ENCODE data around the gene FAM229A.
"Not testable (repeated sequence)": the region's sequence is repeated elsewhere in the genome, so short reads cannot be mapped to it uniquely, and the experiment has no call there.

FAM229A gene, protein sequence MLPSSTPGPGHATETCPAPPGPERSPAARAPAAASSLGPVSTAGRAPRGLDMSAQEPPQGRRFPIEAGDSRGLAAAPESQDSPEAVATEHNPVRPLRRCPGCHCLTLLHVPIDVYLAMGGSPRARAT

DNA sequence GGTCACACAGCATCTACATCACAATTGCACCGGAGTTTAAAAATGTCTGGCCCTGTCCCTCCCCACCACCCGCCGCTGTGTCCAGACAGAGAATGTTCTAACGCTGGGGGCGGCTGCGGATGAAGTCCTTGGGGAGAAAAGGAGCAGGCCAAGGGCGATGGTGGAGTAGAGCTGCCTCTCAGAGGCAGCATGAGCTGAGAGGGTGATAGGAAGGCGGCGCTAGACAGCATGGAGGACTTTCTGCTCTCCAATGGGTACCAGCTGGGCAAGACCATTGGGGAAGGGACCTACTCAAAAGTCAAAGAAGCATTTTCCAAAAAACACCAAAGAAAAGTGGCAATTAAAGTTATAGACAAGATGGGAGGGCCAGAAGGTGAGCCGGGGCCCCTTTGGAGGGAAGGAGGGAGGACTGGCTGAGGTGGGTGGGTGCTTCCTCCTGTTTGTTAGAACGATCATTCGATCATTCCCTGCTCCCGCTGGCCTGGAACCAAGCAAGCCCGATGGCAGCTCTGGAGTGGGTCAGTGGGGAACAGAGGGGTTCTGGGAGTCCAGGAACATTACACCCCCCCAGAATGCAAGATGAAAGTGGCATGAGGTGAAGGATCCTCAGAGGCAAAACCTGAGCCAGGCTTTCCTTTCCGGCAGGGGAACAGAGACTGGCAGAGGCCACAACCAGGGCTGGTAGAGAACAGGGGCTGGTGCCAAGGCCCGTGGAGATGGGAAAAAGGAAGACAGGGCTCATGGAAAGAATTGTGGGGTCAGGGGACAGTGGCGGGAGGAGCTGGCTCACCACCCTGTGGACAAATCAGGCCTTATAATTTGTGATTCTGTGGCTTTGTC is at the start of gene FAM229A, which contains the start of gene TSSK3:
Gene FAM229A, minus strand, starts transcription at position 12 of the 840 bp plus-strand sequence. CDS start 394 bp downstream, outside the sequence.
Gene TSSK3, plus strand, starts transcription at position 66 of the 840 bp plus-strand sequence. Its CDS starts 163 bp downstream, at position 229.
- DNase-seq: no peak

DNA sequence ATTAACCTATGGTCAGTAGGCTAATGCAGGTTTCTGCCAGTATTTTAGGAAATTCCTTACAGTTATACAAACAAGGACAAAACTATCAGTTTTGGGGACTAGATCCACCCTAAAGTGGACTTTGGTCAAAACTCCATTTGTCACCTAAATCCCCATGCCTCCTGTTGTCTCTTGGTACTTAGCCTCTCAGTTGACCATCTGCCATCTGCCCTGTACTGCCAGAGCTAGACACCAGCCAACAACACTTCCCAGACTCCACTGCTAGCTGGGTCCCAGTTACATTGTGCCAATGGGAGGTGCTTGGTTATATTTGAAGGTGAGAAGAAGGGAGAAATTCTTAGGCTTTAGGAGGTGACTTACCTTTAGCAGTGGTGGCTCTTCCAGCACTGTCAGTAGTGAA is 49.0 kb upstream of the FAM229A start:
- DNase-seq: no peak

DNA sequence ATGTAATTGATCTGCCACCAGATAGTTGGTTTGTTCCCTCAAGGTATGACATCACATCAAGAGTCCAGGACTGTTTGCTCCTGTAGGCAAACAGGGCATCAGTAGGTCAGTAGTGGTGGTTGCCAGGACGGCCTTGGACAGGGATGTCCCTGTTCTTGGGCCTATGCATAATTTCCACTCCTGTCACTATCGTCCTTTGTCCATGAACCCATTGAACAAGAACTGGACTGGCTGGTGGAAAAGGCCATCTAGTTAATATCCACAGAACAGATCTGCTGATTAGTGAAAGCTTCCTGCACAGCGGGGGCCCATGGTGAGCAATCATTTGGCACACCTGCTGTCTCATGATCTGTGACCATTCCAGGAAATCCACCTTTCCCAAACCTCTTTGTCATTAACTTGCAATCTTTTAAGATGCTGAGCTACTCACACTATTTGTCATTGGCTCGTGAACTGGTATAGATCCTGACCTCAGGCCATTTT is 44.4 kb upstream of the FAM229A start:
- DNase-seq: no peak

DNA sequence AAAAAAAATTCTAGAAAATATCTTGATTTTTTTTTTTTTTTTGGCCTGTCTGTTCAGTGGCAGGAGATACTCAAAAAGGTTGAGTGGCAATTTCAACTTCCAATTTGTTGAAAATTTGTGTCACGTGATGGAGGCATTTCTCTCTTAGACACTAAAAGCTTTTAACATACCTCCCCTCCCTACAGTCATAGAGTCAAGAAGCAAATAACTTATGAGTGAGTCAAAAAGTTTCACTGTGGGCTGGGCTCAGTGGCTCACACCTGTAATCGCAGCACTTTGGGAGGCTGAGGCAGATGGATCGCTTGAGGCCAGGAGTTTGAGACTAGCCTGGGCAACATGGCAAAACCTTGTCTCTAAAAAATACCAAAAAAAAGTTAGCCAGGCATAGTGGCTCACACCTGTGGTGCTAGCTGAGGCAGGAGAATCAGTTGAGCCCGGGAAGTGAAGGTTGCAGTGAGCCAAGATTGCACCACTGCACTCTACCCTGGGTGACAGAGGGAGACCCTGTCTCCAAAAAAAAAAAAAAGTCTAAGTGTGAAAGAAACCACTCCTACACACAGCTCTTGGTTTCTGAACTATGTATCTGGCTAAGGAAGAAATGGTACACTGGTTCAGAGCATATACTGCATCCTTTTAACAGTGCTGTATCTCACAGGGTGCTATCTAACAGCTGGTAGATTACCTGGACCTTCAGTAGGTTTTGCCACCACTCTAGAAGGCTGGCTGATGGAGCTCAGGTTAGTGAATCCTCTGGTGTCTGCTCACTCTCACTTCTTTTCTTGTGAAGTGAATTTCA is 43.6 kb upstream of the FAM229A start:
- DNase-seq: no peak

DNA sequence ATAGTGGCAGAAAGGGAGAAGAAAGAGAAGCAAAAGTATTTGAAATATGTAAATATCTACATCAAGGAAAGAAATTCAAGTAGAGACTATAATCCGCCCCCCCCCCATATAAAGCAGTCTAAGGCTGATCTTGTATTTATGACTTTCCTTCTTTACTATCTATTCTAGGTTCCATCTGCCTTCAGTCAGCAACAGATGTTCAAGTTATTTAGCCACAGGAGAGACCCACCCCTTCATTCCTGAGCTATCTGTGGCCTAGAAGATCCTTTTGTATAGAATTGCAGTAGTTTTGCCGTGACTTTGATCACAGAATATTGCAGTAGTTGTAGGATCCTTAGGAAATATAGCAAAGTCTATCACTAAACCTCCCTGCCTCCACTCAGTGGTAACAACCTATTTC is 42.7 kb upstream of the FAM229A start:
- DNase-seq: no peak

DNA sequence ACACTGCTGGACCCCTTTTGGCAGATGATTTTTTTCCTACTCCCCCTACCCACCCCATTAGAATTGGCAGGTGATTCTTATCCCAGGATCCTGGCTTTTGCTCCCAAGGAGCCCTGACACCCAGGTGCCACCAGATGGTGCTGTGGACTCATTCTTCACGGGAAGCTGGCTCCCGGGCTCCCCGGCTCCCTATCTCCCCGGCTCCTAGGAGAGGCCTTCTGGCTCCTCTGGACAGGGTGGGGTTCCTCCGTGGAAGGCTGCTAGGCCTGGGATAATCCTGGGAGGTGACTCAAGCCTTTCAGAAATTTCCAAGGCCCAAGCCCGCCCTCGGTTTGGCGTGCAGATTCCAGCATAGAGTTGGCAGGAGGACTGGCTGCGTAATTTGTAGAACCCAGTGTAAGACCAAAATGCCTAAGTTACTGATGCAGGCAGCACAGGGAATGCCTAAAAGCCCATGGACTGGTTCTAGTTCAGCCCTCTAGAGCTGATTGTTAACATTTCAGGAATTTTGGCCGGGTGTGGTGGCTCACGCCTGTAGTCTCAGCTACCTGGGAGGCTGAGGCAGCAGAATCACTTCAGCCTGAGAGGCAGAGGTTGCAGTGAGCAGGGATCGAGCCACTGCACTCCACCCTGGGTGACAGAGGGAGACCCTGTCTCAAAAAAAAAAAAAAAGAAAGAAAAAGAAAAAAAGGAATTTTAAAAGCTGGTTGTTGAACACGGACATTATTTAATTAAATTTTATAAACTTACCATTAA is 38.8 kb upstream of the FAM229A start:
- DNase-seq: peak; percentile 69 to 72

DNA sequence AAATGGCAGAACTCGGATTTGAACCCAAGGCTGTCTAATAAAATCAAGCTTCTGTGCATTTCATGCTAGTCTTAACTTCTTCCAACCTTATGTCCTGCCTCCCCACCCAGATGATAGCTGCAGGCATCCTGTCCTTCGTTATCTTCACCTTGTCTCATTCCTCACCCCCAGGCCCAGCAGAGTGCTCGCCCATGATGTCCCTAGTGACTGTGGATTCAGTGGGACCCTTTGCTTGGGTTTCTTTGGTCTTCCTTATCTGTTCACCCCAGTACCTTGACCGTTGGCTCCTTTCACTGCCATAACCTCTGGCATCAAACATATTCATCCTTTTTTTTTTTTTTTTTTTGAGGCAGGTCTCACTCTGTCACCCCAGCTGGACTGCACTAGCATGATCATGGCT is 37.6 kb upstream of the FAM229A start:
- no peak for DNase-seq

DNA sequence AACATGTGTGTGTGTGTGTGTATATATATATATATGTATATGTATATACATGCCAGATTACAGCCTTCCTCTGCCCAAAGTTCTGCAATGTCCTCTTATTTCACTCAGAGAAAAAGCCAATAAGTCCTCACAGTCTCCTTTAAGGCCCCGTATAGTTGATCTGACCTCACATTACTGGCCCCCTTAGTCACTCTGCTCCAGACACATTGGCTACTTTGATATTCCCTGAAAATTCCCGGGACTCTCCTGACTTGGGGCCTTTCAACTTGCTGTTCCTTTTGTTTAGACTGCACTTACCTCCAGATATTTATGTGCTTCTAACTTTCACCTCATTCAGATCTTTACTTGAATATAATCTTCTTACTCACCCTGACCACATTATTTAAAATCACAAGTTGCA is 36.1 kb upstream of the FAM229A start:
- DNase-seq: no peak

DNA sequence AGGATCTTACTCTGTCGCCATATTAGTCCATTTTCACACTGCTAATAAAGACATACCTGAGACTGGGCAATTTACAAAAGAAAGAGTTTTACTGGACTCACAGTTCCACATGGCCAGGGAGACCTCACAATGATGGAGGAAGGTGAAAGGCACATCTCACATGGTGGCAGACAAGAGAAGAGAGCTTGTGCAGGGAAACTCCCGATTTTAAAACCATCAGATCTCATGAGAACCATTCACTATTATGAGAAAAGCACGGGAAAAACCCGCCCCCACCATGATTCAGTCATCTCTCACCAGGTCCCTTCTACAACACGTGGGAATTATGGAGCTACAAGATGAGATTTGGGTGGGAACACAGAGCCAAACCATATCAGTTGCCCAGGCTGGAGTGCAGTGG is 34.2 kb upstream of the FAM229A start:
- DNase-seq: not testable (repeated sequence)

DNA sequence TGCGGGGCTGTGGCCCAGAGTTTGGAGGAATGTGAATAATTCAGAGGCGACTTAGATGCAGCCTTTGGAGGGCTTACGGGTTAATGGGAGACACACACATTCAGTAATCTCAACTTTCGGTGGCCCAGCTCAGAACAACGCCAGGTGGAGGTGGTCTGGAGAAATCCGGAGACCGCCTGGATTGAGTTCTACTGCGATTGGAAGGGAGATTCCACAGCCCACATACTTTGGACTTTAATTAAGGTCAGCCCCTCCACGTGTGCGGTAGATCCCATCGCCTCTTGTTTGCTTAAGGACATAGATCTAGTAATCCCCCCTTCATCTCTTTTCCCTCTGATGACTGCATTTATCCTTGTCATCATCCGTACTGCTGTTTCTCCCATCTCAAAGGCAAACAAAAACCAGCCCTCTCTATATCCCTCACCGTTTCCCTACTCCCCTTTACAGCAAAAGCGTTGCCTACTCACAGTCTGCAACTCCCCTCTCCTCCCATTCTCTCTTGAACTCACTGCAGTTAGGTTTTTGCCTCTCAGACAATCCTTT is 32.7 kb upstream of the FAM229A start:
- DNase-seq: no peak

DNA sequence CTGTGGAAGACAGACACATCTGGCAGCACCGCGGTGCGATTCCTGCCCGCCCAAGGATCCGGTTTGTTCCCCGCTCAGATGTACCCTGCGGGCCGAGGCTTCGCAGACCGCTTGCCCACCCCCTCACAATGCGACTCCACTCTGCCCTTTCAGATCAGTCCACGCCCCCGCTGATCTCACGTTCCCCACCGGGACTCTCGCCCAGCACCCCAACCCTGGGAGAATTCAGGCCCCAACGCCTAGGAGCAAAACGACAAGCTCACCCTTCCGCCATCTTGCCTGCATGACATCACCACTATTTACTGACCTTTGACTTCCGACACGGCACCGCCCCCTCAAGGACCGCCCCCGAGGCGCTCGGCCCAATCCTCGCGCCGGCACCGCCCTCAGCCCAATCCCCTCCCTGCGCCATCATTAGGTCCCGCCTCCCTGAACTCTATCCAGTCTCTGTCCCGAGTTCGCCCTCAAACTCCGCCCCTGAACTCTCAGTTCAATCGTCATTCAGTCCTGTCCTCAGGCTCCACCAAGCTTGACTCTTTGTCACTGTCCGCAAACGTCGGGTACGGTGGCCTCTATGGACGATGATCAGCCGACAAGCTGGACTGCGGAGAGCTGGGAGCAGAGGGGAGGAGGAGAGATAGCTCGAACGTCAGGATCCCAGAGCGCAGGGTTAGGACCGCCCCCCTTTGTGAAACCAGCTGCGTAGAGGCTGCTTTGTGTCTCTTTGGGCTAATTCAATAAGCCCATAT is 32.0 kb upstream of the FAM229A start, which contains the start of gene BSDC1:
Gene BSDC1, minus strand, starts transcription at position 301 of the 749 bp plus-strand sequence. Its CDS starts 27 bp downstream, at position 274.
- DNase-seq: peak; percentile 98 to 99

DNA sequence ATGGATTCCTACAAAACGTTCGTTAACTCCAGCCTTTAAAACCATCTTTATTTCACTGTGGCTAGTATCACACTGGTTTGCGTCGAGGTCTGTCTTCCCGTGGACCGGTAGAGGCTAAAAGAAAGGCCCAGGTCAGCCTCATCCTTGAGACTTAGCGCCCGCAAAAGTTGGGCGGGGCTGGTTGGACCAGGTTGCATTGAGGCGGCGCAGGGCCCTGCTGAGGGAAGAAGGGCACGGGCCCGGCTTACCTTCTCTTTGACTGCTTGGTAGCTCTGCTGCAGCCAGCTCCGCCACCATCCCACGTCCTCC is 31.5 kb upstream of the FAM229A start:
- DNase-seq: peak; percentile 48 to 51

DNA sequence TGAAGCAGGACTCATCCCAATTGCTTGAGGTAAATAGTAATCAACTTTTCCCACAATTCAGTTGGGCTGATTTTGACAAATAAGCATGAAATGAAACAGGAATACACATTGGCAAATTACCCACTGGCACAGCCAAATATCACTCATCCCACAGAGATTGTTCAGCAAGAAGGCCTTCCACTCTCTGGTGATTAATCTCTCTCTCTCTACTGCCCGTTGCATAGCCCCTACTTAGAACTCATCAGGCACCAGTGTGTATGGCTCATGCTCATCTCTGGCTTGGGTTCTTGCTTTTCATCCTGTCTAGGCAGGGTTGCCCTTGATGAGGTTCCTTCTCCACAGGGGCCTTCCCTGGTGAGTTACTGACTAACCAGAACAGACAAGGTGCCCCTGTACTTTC is 30.9 kb upstream of the FAM229A start:
- DNase-seq: no peak

DNA sequence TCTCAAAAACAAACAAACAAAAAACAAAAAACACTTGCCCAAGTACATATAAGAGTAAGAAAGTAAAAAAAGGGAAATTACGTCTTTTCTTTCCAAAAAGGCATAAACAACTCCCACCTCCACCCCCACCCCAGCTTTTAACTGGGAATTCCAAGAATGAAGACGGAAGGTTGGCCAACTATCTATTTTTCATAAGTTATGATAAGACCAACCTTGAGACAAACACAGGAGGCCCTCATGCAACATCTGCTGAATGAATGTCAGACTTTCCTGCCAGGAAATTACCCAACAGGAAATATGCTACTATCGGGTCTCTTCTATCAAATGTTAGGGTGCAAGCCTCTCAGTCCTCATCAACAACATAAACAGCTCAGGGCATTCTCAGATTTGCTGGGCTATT is 30.0 kb upstream of the FAM229A start:
- DNase-seq: no peak

DNA sequence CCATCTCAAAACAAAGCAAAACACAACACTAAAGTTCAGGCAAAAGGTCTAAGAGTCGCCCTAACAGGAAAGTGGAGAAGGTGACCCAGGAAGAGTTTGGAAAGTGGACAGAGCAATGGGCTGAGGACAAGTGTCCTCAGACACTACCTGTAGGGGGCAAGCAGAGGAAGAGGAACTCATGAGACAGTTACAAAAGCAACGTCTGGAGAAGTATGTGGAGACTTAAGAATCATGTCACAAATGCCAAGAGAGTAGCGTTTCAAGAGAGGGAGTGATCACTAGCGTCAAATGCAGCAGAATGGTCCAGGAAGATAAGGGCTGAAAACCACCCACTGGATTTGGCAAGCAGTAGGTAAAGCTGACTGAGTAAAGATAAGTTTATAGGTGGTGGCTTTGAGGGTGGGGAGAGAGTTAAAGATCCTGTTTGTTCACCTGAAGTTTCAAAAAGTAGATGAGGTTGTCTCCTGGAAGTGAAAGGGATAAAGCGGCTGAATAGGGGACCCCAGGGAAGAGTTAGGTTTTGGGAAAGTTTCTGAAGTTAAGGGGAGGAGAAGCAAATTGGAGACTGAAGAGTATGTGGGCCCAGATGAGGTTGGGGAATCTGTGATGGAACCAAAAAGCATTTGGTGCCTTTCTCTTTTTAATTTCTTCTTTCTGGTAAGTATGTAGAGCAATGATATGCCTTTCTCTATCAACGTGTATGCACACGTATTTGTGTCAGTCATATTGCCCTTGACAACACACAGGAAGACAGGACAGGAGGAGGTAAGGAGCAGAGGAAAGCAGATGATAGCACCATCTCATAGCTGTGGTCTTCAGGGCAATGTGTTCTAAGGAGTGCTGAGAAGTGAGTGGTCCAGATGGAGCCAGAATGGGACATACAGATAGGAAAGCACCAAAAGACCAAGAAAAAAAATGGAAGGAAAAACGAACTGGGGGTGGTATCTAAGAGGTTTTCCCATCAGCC is 28.9 kb upstream of the FAM229A start:
- DNase-seq: no peak

DNA sequence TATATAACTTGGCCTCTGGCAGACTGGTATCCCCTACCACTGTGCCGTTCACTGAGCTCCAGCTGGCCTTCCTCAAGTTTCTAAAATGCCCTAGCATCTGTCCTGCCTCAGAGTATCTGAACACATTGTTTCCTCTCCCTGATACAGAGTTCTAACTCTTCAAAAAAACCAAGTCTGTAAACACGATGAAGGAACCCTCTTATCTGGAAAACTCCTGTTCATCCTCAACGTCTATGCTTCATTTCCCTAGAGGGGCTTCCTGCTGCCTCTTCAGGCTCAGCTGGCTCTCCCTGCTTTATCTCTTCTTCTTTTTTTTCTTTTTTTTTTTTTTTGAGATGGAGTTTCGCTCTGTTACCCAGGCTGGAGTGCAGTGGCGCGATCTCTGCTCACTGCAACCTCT is 26.4 kb upstream of the FAM229A start:
- DNase-seq: no peak

DNA sequence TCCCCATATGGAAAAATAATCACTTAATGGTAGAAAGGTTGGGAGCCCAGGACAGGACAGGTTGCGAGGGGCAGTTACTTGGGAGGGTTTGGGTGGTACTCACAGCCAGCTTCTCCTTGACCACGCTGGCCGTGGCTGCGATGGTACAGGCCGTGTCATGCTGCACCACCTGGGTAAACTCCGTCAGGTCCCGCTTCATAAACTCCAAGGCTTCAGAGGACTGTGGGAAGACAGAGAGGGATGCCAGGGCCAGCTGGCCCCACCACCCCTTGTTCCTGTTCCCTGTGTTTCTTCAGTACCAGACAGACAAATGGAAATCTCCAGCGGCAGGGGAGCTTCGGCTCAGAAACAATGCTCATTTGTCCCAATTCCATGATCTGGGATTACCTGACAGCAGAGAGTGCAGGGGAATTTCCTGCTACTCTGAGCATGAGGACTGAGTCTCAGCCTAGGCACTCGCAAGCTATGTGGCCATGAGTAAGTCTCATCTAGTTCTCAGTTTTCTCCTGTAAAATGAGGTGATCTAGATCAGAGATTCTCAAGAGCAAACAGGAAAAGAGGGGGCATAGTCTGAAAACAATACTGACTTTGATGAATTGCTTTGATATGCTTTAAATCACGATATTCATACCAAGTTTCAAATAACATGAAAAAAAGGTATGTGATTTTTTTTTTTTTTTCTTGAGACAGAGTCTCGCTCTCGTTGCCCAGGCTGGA is 24.5 kb upstream of the FAM229A start:
- no peak for DNase-seq

DNA sequence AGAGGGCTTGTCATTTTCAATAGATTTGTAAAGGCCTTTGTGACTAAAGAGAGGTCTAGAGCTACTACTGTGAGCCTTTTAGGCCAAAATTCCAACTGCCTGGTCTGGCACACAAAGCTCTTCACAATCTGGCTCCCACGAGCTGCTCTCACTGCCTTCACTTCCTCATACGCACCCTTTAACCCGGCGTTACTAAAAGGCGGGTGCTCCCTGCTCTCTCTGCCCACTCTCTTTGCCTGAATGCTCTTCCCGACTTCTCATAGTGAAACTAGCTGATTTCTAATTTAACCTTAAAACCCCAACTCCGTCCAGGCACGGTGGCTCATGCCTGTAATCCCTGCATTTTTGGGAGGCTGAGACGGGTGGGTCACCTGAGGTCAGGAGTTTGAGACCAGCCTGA is 17.8 kb upstream of the FAM229A start:
- no peak for DNase-seq

DNA sequence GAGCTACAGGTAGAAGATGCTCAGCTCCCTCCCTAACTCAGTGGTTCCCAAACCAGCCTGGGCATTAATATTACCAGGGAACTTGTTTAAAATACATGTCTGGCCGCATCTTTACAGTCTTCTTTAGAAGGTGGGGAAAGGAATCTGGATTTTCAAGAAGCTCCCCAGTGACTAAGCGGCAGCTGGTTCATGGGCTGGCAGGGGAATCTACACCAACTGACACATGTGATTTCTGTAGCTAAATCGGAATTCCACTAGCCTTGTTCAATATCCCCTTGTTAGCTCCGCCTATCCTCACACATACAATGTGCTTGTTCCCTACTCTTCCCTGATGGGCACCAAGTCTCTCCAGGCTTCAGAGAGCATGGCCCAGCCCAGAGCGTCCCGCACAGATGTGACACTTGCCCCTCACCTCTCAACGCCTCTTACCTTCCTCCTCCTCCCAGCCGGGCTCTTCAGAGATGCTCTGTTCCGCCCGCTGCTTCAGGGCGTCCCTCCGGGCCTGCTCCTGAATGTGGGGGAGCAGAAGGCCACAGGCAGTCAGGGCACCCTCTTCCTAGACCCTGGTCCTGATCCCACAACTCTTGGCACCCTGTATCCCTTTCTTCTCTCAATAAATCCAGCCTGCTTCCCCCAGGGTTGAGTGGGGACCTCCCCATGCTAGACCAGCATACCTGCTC is 15.4 kb upstream of the FAM229A start:
- no peak for DNase-seq
